Measurements from ENCODE around the gene LGR6. TPM values are rescaled to one million over a fixed set of nuclear protein-coding genes. Genes with fewer than 3 reads are reported as not detected.

The LGR6 gene
- polyA plus RNA-seq, 1 experiment = not detected

- Histone ChIP-seq H3K36me3 (ENCODE audit: control insufficient read depth, insufficient read depth, low read length) (no peaks in the 10 kb centered on the region), H3K4me3 (ENCODE audit: low read depth, low read length) (no peak overlapping the region), H3K27me3 (ENCODE audit: control insufficient read depth, insufficient read depth, low read length) (peaks cover 7% of the 10 kb centered on the region)
- DNase-seq (ENCODE audit: low read depth) = peak; percentile 14
- ChIA-PET POLR2A (no interaction called here), CTCF (interaction anchor here (0.6 to 1.2 kb wide), 5 partner anchors 13 to 613 kb away, joined by 3 to 4 read pairs (median 4); no protein-coding TSS in a partner anchor)
- TF ChIP-seq, protein P1, sequence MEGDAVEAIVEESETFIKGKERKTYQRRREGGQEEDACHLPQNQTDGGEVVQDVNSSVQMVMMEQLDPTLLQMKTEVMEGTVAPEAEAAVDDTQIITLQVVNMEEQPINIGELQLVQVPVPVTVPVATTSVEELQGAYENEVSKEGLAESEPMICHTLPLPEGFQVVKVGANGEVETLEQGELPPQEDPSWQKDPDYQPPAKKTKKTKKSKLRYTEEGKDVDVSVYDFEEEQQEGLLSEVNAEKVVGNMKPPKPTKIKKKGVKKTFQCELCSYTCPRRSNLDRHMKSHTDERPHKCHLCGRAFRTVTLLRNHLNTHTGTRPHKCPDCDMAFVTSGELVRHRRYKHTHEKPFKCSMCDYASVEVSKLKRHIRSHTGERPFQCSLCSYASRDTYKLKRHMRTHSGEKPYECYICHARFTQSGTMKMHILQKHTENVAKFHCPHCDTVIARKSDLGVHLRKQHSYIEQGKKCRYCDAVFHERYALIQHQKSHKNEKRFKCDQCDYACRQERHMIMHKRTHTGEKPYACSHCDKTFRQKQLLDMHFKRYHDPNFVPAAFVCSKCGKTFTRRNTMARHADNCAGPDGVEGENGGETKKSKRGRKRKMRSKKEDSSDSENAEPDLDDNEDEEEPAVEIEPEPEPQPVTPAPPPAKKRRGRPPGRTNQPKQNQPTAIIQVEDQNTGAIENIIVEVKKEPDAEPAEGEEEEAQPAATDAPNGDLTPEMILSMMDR (IDR thresholded peaks at IDR 0.05; ENCODE audit: insufficient read depth, low read depth, low read length) = no peak
These were observed 25.7 kb upstream of the LGR6 start for GRCh38 chr1:202167708-202168415.

- POLR2A ChIA-PET = no interaction called here
- TF ChIP-seq, protein P1 (IDR thresholded peaks at IDR 0.05; ENCODE audit: insufficient read depth, low read depth, low read length) = no peak
- CTCF ChIA-PET = interaction anchor here (0.6 to 1.0 kb wide), 4 partner anchors 14 to 612 kb away, joined by 3 to 5 read pairs (median 4); no protein-coding TSS in a partner anchor
- Histone ChIP-seq H3K27me3 (ENCODE audit: control insufficient read depth, insufficient read depth, low read length) (peaks cover 5% of the 10 kb centered on the region), H3K4me3 (ENCODE audit: low read depth, low read length) (no peak overlapping the region), H3K36me3 (ENCODE audit: control insufficient read depth, insufficient read depth, low read length) (no peaks in the 10 kb centered on the region)
- no peak for DNase-seq (ENCODE audit: low read depth)
These were observed 24.7 kb upstream of the LGR6 start for GRCh38 chr1:202168861-202169260.

- CTCF ChIA-PET = no interaction called here
These were observed 22.9 kb upstream of the LGR6 start for GRCh38 chr1:202170726-202171125.

DNA sequence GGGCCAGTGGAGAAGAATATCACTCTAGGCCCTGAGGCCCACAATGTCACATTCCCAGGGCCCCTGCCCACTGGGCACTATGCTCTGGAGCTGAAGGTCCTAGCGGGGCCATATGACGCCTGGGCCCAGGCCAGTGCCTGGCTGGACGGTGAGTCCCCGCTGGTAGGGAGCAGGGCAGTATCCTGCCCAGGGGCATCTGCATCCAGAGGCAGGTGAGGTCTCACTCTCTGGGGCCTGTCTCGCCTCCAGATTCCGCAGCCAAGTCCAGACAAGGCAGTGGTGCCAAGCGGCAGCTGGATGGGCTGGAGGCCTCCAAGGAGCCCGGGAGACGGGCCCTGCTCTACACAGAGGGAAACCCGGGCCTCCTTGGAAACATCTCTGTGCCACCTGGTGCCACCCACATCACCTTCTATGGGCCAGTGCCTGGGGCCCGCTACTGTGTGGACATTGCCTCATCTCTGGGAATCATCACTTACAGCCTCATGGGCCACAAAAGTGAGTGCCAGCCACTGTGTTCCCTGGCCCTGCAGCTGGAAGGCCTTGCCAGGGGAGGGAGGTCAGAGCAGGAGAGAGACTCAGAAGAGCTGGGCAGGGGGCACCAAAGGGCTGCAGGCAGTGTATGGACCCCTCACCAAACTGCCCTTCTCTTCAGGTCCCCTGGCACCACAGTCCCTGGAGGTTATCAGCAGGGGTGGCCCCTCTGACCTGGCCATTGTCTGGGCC lies 22.1 kb upstream of the LGR6 start:
- peaks cover 5% of the 10 kb centered on the region for H3K27me3 ChIP-seq (ENCODE audit: control insufficient read depth, insufficient read depth, low read length)
- H3K4me3 ChIP-seq (ENCODE audit: low read depth, low read length) = no peak overlapping the region
- DNase-seq (ENCODE audit: low read depth) = no peak
- no peaks in the 10 kb centered on the region for H3K36me3 ChIP-seq (ENCODE audit: control insufficient read depth, insufficient read depth, low read length)
- TF ChIP-seq, protein P1 (IDR thresholded peaks at IDR 0.05; ENCODE audit: insufficient read depth, low read depth, low read length) = no peak
- POLR2A ChIA-PET = no interaction called here
- CTCF ChIA-PET = no interaction called here

More at GRCh38 chr1:202170726-202171125, 22.9 kb upstream of the LGR6 start:
- no peak overlapping the region for H3K4me3 ChIP-seq (ENCODE audit: low read depth, low read length)
- H3K36me3 ChIP-seq (ENCODE audit: control insufficient read depth, insufficient read depth, low read length) = no peaks in the 10 kb centered on the region
- TF ChIP-seq, protein P1 (IDR thresholded peaks at IDR 0.05; ENCODE audit: insufficient read depth, low read depth, low read length) = no peak
- DNase-seq (ENCODE audit: low read depth) = no peak
- POLR2A ChIA-PET = no interaction called here
- H3K27me3 ChIP-seq (ENCODE audit: control insufficient read depth, insufficient read depth, low read length) = peaks cover 5% of the 10 kb centered on the region

- Histone ChIP-seq H3K4me3 (ENCODE audit: low read depth, low read length) (no peak overlapping the region), H3K36me3 (ENCODE audit: control insufficient read depth, insufficient read depth, low read length) (no peaks in the 10 kb centered on the region), H3K27me3 (ENCODE audit: control insufficient read depth, insufficient read depth, low read length) (peaks cover 5% of the 10 kb centered on the region)
- TF ChIP-seq, protein P1 (IDR thresholded peaks at IDR 0.05; ENCODE audit: insufficient read depth, low read depth, low read length) = no peak
- ChIA-PET POLR2A (no interaction called here), CTCF (no interaction called here)
- DNase-seq (ENCODE audit: low read depth) = no peak
These were observed 21.6 kb upstream of the LGR6 start for GRCh38 chr1:202172015-202172355.

All from BJ (cell line).